NCI-H345 treated with DMSO at 0.1 percent for 48 hours (cell line): ENCODE measurements around the gene HIVEP3.

ENCODE experiments used
- DNase-seq: peaks from one replicate; lab custom pipeline; 2025; ENCODE audit not compliant: unreplicated experiment; lab: John Stamatoyannopoulos, UW

Gene HIVEP3

GRCh38 chr1:41598325-41598724 lies 320.4 kb downstream of the HIVEP3 start:
- DNase-seq = no peak

GRCh38 chr1:41592451-41593125 lies 326.1 kb downstream of the HIVEP3 start:
- DNase-seq = no peak

GRCh38 chr1:41591891-41592290 lies 326.8 kb downstream of the HIVEP3 start:
- no peak for DNase-seq

- DNase-seq = no peak
Measured at GRCh38 chr1:41590331-41590730, 328.4 kb downstream of the HIVEP3 start.

- no peak for DNase-seq
Measured at GRCh38 chr1:41589395-41589794, 329.3 kb downstream of the HIVEP3 start.

GRCh38 chr1:41588334-41588875 lies 330.3 kb downstream of the HIVEP3 start:
- DNase-seq = no peak

GRCh38 chr1:41587791-41588190 lies 330.9 kb downstream of the HIVEP3 start:
- no peak for DNase-seq

- no peak for DNase-seq
Measured at GRCh38 chr1:41586230-41586629, 332.5 kb downstream of the HIVEP3 start.

- no peak for DNase-seq
Measured at GRCh38 chr1:41583658-41584547, 334.8 kb downstream of the HIVEP3 start.

GRCh38 chr1:41582851-41583657 lies 335.7 kb downstream of the HIVEP3 start:
- DNase-seq = no peak

- DNase-seq = no peak
Measured at GRCh38 chr1:41582351-41582750, 336.4 kb downstream of the HIVEP3 start.

- DNase-seq = no peak
Measured at GRCh38 chr1:41582004-41582325, 336.8 kb downstream of the HIVEP3 start.

GRCh38 chr1:41581216-41582003 lies 337.3 kb downstream of the HIVEP3 start:
- no peak for DNase-seq

GRCh38 chr1:41580520-41581172 lies 338.1 kb downstream of the HIVEP3 start:
- DNase-seq = no peak

- DNase-seq = no peak
Measured at GRCh38 chr1:41580021-41580420, 338.7 kb downstream of the HIVEP3 start.

- no peak for DNase-seq
Measured at GRCh38 chr1:41578712-41579335, 339.9 kb downstream of the HIVEP3 start.

GRCh38 chr1:41576620-41577019 lies 342.1 kb downstream of the HIVEP3 start:
- no peak for DNase-seq

GRCh38 chr1:41576206-41576605 lies 342.5 kb downstream of the HIVEP3 start:
- no peak for DNase-seq

GRCh38 chr1:41574842-41575241 lies 343.9 kb downstream of the HIVEP3 start:
- no peak for DNase-seq
